ENCODE measurements around the gene YRDC.

YRDC gene

DNA sequence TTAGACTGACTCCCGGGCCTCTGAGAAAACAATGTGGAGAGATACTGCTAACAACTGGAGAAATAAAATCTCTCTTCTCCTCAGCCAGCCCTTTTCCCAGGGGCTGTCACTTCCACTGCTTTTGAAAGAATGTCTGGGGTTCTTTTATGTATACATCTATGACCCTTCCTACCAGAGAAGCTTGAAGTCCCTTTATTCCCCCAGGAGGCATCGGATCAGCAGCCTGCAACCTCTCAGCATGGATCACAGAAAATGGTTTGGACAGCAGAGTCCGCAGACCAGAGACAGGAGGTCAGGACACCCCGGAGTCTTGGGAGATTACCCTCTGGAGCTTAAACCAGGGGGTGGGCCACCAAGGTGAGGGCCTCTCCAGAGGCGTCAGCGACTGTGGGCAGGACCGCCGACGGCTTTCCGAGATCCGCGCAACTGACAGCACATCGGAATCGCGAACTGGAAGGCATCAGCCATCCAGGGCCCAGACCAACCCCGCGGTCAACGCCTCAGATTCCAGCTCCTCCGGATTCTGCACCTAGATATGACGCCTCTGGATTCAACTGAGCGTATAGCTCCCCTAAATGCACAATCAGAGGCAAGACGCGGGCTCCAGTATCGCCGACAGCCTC is 44.1 kb downstream of the YRDC start:
- Mint-ChIP-seq H3K36me3 (ENCODE audit: low read depth) (no peaks in the 10 kb centered on the region), H3K4me3 (no peak overlapping the region), H3K27ac (no peak overlapping the region), H3K27me3 (ENCODE audit: low read depth, poor library complexity) (peaks cover 76% of the 10 kb centered on the region), H3K9me3 (peaks cover 5% of the 10 kb centered on the region), H3K4me1 (peaks cover 5% of the 10 kb centered on the region)
- TF ChIP-seq, protein P1, sequence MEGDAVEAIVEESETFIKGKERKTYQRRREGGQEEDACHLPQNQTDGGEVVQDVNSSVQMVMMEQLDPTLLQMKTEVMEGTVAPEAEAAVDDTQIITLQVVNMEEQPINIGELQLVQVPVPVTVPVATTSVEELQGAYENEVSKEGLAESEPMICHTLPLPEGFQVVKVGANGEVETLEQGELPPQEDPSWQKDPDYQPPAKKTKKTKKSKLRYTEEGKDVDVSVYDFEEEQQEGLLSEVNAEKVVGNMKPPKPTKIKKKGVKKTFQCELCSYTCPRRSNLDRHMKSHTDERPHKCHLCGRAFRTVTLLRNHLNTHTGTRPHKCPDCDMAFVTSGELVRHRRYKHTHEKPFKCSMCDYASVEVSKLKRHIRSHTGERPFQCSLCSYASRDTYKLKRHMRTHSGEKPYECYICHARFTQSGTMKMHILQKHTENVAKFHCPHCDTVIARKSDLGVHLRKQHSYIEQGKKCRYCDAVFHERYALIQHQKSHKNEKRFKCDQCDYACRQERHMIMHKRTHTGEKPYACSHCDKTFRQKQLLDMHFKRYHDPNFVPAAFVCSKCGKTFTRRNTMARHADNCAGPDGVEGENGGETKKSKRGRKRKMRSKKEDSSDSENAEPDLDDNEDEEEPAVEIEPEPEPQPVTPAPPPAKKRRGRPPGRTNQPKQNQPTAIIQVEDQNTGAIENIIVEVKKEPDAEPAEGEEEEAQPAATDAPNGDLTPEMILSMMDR (IDR thresholded peaks at IDR 0.05): no peak
- no peak for DNase-seq

DNA sequence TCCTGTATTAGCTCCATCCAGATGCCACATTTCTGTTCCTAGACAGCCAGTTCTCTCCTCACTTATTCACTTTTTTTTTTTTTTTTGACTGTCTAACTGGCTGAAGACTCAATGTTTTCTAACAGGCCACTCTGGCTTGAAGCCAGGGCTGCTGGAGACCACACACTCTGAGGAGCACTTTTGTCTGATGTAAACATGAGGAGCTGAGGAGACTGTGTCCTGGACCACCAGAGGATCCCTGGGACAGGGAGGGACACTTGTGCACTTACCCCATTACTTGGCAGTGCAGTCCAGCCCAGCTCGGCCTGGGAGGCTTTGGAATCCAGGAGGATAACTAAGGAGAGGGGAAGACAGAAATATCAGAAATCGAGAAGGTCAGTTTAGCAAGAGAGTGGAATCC is 45.5 kb downstream of the YRDC start:
- peaks cover 5% of the 10 kb centered on the region for H3K4me1 Mint-ChIP-seq
- TF ChIP-seq, protein P1 (IDR thresholded peaks at IDR 0.05): no peak
- H3K36me3 Mint-ChIP-seq (ENCODE audit: low read depth): no peaks in the 10 kb centered on the region
- no peak overlapping the region for H3K4me3 Mint-ChIP-seq
- no peak for DNase-seq
- H3K27me3 Mint-ChIP-seq (ENCODE audit: low read depth, poor library complexity): peaks cover 62% of the 10 kb centered on the region
- H3K27ac Mint-ChIP-seq: no peak overlapping the region
- peaks cover 5% of the 10 kb centered on the region for H3K9me3 Mint-ChIP-seq

DNA sequence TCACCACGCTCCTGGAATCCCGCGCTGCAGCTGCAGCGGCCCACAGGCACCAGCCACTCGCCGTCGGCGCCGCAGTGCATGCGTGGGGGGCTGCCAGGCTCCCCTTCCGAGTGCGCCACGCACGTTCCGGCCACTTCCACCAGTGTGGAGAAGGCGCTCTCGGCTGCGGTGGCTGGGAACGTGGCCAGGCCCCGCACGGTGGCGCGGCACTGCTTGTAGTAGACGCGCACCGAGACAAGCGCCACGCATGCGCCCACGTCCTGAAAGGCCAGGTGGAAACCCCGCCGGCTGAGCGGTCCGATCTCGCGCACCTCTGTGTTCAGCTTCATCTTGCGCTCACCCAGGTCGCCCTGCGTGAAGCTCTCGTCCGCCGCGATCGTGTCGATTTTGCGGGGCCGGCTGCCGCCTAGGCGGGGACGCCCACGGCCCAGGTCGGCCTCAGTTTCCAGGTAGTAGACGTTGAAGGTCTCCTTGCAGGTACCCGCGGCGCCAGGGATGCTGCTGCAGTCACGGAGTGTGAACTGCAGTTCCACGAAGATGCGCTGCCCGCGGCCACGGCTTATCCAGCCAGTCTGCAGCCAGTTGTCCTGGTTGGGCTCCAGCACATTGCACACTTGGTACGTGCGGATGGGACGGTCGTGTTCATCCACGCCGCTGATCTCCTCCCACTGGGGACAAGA is 46.5 kb downstream of the YRDC start:
- Mint-ChIP-seq H3K27ac (no peak overlapping the region), H3K4me1 (peaks cover 5% of the 10 kb centered on the region), H3K36me3 (ENCODE audit: low read depth) (no peaks in the 10 kb centered on the region), H3K9me3 (peaks cover 5% of the 10 kb centered on the region), H3K4me3 (no peak overlapping the region), H3K27me3 (ENCODE audit: low read depth, poor library complexity) (peaks cover 52% of the 10 kb centered on the region)
- TF ChIP-seq, protein P1 (IDR thresholded peaks at IDR 0.05): no peak
- no peak for DNase-seq

DNA sequence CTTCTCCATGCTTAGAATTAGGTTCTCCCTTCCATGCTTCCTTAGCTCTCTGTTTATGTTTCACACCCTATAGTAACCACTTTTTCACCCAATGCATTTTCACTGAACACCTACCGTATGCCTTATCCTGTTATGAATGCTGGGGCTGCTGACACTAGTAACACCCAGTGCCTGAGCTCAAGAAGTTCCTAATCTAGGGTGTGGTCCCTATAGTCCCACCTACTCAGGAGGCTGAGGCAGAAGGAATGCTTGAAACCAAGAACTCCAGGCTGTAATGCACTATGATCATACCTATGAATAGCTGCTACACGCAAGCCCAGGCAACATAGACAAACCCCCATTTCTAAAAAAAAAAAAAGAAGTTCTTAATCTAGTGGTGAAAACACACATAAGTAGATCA is 48.6 kb downstream of the YRDC start:
- Mint-ChIP-seq H3K9me3 (peaks cover 3% of the 10 kb centered on the region), H3K4me1 (peaks cover 1% of the 10 kb centered on the region), H3K4me3 (no peak overlapping the region), H3K27me3 (ENCODE audit: low read depth, poor library complexity) (peaks cover 31% of the 10 kb centered on the region), H3K27ac (no peak overlapping the region), H3K36me3 (ENCODE audit: low read depth) (no peaks in the 10 kb centered on the region)
- no peak for DNase-seq
- TF ChIP-seq, protein P1 (IDR thresholded peaks at IDR 0.05): no peak

DNA sequence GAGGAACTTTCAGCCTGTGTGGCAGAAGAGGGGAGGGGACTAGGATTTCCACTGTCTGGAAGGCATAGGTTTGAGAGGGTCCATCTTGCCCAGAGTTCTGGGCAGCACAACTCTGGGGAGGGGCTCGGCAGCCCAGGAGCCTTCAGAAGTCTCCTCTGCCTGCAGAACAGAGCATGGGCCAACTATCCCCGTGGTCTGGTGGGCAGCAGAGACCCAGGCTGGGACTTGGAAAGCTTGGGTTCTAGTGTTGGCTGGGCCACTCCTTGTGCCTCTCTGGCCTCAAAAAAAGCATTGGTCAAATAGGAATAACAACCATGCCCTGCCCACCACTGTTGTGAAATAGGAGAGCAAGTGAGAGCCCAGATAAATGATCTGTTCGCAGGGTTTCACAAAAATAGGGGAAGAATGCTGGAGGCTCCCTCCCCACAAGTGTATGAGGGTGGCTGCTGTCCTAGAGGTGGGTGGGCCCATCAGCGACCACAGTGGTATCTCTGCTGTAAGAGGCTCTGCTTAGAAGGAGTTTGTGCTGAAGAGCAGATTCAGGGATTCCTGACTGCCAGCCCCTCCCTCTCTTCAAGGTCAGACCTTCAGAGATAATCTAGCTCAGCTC is 52.0 kb downstream of the YRDC start:
- DNase-seq: no peak
- Mint-ChIP-seq H3K27me3 (ENCODE audit: low read depth, poor library complexity) (peaks cover 16% of the 10 kb centered on the region), H3K4me1 (no peaks in the 10 kb centered on the region), H3K9me3 (no peaks in the 10 kb centered on the region), H3K27ac (no peak overlapping the region), H3K4me3 (no peak overlapping the region), H3K36me3 (ENCODE audit: low read depth) (no peaks in the 10 kb centered on the region)
- TF ChIP-seq, protein P1 (IDR thresholded peaks at IDR 0.05): no peak
